Stromal cell of bone marrow (primary cell): ENCODE measurements around the gene ENTPD7.
A peak's percentile ranks its signal among the peaks of the same experiment; 100 is the strongest.
"Not testable (repeated sequence)": the region's sequence is repeated elsewhere in the genome, so short reads cannot be mapped to it uniquely, and the experiment has no call there.

Source experiments
- DNase-seq: peaks from one replicate; pipeline ENCODE4 v3.0.0-alpha.2; 2012; ENCODE audit warnings: low read depth

Gene ENTPD7

GRCh38 chr10:99659031-99659867 lies at the start of gene ENTPD7:
Gene ENTPD7 (plus strand): TSS chr10:99659509. CDS start chr10:99659957, 448 bp downstream.
- peak; percentile 94 for DNase-seq

GRCh38 chr10:99610221-99610620 lies 49.1 kb upstream of the ENTPD7 start:
- no peak for DNase-seq

- no peak for DNase-seq
Observed at GRCh38 chr10:99611326-99611725, 48.0 kb upstream of the ENTPD7 start.

- DNase-seq, result peak; percentile 35
Observed at GRCh38 chr10:99612167-99612831, 47.0 kb upstream of the ENTPD7 start.

- no peak for DNase-seq
Observed at GRCh38 chr10:99615426-99615825, 43.9 kb upstream of the ENTPD7 start.

GRCh38 chr10:99617696-99618095 lies 41.6 kb upstream of the ENTPD7 start:
- DNase-seq, result no peak

GRCh38 chr10:99619090-99619800 lies 40.1 kb upstream of the ENTPD7 start:
- DNase-seq, result no peak

GRCh38 chr10:99619851-99620710 lies 39.2 kb upstream of the ENTPD7 start, which contains the start of gene SLC25A28:
Gene SLC25A28 (minus strand): TSS chr10:99620439. CDS start chr10:99620335, 104 bp downstream.
- peak; percentile 100 for DNase-seq

- DNase-seq, result peak; percentile 90
Observed at GRCh38 chr10:99620711-99621453, 38.4 kb upstream of the ENTPD7 start.

- peak; percentile 62 for DNase-seq
Observed at GRCh38 chr10:99621454-99622251, 37.7 kb upstream of the ENTPD7 start.

- no peak for DNase-seq
Observed at GRCh38 chr10:99623919-99624318, 35.4 kb upstream of the ENTPD7 start.

GRCh38 chr10:99625124-99625523 lies 34.2 kb upstream of the ENTPD7 start:
- DNase-seq, result not testable (repeated sequence)

- no peak for DNase-seq
Observed at GRCh38 chr10:99628923-99629624, 30.2 kb upstream of the ENTPD7 start.

GRCh38 chr10:99629625-99629978 lies 29.7 kb upstream of the ENTPD7 start:
- DNase-seq, result no peak

- peak; percentile 50 for DNase-seq
Observed at GRCh38 chr10:99630433-99630832, 28.9 kb upstream of the ENTPD7 start.

GRCh38 chr10:99630991-99631390 lies 28.3 kb upstream of the ENTPD7 start:
- no peak for DNase-seq

- DNase-seq, result no peak
Observed at GRCh38 chr10:99631496-99631895, 27.8 kb upstream of the ENTPD7 start.

GRCh38 chr10:99633832-99634231 lies 25.5 kb upstream of the ENTPD7 start:
- no peak for DNase-seq

- DNase-seq, result no peak
Observed at GRCh38 chr10:99647601-99648151, 11.6 kb upstream of the ENTPD7 start.
